GM18858 (cell line): Measurements from ENCODE around the gene DPM2.

Source experiments
- ATAC-seq: cut with Tn5 transposase; IDR thresholded peaks from one replicate; pipeline ENCODE4 v1.9.1; 2021; ENCODE audit not compliant: unreplicated experiment

The DPM2 gene

DNA sequence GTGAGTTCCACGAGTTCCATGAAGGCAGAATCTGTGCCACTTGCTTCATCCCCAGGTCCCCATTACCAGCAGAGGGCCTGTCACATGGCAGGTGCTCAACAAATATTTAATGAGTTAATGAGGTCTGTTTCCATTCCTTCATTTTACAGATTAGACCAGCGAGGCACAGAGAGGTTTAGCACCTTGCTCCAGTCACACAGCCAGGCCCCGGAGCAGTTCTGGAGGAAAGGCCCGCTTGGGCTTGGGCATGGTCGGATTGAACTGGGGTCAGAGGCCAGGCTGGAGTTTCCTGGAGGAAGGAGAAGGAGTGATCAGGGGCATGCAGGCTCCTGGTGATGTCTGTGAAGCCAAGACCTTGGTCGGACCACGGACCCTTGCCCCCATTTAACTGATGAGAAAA is 16.9 kb downstream of the DPM2 start:
- no peak for ATAC-seq

DNA sequence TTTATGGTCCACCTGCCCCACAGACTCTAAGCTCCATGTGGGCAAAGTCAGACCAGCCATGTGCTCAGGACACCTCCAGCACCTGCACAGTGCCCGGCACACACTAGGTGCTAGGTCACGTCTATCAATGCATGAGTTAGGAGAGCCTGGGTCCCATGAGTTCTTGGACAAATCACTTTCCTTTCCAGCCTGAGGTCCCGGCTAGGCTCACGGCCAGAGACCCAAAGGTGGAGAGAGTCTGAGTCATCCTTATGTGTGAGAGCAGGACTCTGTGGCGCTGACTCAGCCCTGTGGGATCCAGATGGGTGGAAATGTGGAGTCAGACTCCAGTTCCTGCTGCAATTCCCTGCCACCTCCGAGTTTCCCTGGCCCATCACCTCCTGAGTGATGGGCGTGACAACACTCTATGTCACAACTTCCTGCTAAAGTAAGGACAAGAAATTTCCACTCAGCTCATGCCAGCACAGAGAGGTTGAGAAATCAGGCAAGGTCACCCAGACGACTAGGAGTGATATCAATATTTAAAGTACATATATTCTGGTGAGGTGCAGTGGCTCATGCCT is 18.3 kb downstream of the DPM2 start:
- no peak for ATAC-seq

DNA sequence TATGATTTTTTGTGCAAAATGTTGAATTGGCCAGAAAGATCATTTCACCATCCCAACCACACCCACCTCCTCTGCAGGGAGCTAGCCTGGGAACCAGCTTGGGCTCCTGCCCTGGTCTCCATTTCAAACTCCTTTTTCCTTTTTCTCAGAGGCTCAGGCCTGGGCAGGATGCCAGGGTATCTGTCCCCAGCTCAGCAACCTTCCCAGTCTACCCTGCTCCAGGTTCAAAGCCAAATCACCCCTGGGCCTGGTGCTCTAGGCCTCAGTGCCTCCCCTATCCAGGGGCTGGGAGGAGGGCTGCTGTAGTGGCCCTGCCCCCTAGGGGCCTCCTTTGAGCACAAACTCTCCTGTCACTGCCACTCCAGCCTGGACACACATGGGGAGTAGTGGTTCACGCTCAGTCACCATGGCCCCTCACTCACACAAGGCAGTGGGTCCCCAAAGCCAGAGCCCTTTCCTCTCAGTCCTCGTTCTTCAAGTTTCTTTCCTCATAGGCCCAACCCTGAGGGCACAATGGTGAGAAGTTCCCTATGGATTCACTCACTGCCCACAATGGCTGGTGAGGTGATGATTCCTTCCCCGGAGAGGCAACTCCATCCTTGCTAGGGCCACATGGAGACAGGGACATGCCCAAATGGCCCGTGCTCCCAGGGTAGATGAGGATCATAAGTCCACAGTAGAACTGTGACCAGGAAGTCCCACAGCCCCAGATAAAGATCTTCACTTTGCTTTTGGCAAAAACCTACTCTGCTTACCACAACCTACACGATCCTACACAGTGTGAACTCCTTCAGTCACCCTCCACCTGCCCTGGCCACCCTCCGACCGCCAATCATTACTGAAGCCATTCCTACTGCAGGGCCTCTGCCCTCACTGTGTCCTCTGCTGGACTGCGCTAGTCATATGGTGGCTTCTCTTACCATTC is 19.2 kb downstream of the DPM2 start:
- no peak for ATAC-seq

DNA sequence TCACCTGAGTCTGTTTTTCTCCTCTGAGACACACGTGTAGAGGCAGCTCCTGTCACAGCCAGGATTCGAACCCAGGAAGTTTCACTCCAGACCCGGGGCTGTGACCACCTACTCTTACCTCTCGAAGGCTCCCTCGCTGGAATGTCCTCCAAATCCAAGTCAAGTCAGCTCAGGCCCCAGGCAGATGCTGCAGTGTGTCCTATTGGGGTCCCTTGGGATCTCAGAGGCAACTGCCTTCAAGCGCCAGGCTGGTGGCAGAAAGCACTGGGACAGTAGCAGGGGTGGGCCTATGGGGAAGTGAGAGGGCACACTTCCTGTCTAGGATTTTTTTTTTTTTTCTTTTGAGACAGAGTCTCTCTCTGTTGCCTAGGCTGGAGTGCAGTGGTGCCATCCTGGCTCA is 20.1 kb downstream of the DPM2 start:
- ATAC-seq: no peak

DNA sequence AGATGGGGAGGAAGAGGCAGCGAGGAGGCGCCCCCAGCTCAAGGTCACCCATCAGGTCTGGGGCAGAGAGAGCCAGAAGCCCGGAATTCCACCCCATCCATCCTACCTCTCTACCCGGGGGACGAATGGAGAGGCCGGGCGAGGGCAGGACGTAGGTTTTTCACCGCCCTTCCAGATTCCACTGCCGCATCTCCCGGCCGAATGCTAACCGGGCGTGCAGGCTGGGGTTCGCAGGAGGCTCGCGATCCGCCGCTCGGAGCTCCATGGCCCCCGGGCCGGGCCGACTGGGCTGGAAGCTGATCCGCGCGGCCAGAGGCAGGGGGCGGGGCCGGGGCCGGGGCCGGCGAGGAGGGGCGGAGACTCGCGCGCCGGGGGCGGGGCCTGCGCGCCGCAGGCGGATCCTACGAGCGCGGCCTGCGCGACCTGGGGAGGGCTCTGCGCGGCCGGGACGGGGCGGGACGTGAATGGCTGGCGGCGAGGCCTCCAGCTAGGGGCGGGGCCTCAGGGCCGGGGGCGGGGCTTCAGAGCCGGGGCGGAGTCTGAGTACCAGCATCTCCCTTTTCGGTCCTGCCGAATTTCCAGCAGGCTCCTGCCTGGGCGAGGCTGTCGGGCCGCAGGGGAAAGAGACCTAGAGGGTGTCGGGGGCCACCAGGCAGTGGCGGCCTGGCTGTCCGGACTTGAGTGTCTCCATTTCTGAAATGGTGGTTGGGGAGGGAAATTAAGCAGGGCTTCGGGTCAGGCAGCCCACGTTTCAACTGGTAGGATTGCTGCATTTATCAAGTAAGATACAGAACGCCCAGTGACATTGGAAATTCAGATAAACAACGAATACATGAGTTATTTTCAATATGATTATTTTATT is 20.7 kb downstream of the DPM2 start, which contains the start of gene ST6GALNAC4:
Gene ST6GALNAC4, minus strand, starts transcription at position 322 of the 862 bp plus-strand sequence. CDS start 622 bp downstream, outside the sequence.
- peak; percentile 32 for ATAC-seq

DNA sequence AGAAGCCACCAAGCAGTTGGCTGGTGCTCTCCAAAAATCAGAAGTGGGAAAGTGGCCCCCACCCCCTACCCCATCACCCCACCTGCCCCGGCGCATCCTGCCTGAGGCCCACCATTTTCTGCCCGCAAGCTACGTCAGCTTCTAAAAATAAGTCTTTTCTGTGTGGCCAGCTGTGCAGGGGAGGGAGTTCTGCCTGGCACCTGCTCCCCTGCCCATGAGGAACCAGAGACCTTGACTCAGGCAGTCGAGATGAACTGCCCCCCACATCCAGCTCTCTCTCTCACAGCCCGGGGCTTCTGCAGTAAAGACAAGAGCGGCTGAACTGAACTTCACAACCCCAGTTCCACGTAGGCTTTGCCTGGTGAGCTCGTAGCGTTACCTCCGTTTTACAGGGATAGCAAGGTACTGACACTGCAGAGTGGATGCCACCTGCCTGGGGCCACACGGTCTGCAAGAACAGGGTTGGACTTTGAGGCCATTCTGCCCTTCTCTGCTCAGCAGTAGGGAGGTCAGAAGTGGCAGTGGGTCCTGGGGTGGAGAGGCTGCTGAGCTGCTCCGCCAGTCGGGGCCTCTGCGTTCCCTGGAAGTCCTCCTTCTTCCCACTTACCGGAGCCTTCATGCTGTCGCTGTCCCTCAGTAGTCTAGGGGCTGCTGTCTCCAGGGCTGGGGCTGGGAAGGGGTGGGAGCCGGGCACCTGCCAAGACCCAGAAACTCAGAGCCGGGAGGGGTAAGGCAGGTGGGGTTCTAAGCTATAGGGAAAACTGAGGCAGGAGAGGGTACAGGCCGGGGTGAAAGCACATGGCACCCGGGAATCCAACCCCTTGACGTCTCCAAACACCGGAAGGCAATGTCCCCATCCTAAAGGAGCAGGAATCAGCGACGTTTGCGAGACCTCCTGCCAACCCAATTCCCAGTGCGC is 21.6 kb downstream of the DPM2 start:
- ATAC-seq: no peak

DNA sequence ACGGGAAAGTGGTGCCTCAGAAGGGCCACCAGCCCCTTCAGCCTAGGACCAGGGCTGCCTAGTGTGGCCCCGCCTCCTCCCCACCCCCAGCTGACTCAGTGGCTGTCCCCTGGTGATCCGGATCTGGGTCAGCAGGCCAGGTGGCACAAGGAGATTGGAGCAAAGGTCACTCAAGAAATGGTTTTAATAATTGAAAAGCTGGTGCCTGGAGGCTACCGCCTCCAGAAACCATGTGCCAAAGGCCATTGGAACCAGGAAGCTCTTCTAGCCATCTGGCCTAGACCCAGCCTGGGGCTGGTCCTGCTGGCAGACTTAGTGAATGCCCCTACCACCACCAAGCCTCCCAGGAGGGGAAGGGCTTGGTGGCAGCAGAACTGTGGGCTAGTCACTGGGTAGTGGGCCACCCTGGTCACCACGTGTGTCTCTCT is 22.3 kb downstream of the DPM2 start:
- no peak for ATAC-seq

DNA sequence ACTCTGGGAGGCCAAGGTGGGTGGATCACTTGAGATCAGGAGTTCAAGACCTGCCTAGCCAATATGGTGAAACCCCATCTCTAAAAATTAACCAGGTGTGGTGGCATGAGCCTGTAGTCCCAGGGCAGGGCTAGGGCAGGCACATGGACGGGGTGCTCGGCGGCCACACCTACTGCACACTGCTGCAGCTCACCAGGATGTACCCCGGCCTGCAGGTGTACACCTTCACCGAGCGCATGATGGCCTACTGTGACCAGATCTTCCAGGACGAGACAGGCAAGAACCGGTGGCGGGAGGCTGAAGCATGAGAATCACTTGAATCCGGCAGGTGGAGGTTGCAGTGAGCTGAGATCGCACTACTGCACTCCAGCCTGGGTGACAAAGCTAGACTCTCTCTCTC is 24.0 kb downstream of the DPM2 start:
- ATAC-seq: no peak

DNA sequence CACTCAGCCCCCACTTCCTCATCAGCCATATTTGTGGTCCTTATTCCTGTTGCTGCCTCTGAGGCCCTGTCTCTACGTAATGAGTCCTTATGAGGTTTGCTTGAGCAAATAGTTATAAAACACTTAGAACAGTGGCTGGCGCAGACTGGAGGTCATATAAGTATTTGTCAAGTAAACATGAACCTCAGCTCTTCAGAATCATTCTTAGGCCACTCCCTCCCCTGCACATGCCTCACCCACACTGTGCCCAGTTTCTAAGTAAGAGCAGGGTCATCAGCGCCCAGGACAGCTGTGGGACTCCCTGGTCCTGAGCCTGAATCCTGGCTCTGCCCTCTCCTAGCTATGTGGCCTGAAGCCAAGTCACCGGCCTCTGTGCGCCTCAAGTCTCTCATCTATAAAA is 24.8 kb downstream of the DPM2 start:
- ATAC-seq: no peak

DNA sequence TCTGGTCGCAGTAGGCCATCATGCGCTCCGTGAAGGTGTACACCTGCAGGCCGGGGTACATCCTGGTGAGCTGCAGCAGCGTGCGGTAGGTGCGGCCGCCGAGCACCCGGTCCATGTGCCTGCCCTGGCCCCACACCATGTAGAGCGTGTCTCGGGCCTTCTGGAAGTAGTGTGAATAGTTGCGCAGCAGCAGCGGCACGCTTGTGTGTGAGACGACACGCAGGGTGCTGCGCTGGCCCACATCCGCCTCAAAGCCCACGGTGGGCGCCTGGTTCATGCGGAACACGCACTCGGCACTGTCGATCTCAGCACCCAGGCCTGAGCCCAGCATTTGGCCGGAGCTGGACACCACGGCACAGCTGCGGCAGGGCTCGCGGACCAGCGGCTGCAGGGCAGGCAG is 25.4 kb downstream of the DPM2 start:
- no peak for ATAC-seq

DNA sequence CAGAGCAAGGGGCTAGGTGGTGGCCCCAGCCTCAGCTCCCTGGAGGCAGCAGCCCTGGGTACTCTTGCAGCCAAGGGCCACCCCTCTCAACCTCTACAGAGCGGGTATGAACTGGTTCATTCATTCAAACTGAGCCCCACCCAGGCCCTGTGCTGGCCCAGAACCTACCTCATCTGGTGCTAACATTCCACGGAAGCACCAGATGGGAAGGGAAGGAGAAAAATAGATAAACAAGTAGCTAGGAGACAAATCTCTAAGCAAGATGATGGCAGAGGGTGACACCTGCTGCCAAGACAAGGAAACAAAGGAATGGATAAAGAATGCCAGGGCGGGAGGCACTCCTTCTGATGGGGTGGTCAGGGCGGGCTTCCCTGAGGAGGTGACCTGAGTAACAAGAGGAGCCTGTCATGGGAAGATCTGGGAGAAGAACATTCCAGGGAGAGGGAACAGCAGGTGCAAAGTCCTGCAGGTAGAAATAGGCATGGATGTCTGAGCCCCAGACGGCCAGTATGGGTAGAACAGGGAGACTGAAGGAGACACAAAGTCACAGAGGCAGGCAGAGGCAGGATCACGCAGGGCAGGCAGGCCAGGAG is 26.9 kb downstream of the DPM2 start:
- ATAC-seq: no peak

DNA sequence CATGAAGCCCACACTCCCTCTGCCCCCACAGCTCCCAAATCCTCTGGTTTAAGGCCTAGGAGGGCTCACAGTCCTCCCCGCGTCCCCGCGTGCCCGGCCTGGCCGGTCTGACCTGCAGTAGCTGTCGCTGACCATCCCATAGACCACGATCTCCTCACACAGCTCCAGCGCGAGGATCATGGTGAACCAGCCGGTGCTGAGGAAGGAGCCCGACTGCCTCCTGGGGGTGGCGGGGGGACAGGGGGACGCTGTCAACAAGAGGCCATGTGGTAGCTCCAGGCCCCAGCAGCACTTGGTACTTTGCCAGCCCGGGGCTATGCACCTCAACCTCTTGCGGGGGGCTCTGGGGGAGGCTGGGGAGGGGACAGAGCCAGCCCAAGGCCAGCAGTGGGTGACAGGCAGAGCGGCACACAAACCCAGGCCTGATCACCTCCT is 27.8 kb downstream of the DPM2 start:
- ATAC-seq: no peak

DNA sequence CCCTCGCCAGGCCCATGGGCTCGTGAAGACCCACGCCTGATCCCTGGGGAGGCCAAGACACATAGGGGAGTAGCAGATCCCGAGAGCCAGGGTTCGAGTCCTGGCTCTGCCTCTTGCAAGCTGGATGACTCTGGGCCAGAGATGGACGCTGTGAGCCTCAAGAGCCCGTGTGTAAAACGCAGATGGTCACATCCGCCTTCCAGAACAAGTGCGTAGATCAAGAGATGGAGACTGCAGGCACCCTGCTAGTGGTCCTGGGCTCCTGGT is 29.1 kb downstream of the DPM2 start:
- no peak for ATAC-seq

DNA sequence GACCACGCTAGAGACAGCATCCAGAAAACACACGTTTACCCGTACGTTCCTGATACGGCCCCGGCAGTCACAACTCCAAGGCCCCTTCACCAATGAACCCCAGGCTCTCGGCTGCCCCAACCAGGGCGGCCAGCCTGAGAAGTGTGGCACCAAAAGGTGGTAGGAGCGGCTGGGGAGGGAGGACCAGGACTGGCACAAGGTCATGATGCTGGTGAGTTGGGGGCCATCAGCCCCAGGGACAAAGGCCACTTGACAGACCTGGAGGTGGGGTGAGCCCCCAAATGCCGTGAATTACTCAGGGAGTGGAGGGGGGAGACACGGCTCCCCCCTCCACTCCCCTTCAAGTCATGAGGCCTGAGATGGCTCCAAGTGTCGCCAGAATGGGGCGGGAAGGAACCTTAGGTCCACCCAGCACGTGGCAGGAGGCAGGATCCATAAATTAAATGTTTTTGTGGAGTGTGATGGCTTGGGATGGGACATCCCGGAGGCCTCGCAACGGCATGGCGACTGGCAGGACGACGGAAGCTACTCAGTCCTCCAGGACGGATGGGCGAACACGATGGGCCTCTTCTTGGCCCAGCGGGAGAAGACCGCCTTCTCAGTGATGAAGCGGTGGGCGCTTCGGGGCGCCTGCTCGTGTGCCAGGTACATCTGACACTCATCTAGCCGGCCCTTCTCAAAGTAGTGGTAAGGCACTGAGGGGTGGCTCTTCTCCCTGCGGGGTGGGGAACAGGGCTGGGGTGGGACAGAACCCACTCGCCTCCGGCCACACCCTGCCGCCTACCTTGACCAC is 29.6 kb downstream of the DPM2 start:
- no peak for ATAC-seq

DNA sequence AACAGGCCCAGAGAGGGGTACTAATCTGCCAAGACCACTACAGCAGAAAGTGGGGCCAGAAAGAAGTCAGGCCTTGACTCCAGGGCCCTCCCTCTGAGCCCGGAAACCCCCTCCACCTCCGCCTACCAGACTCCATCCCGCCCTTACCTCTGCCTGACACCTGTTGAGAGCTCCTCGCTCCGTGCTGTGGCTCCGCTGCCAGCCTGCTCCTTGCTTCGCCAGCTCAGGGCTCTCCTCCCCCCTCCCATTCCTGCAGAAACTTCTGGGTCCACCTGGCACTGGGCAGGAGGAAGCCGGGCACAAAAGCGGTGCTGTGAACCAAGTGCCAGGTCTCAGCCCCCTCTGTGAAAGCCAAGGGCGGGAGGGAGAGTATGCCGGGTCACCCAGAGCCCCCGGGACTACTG is 31.9 kb downstream of the DPM2 start:
- no peak for ATAC-seq

DNA sequence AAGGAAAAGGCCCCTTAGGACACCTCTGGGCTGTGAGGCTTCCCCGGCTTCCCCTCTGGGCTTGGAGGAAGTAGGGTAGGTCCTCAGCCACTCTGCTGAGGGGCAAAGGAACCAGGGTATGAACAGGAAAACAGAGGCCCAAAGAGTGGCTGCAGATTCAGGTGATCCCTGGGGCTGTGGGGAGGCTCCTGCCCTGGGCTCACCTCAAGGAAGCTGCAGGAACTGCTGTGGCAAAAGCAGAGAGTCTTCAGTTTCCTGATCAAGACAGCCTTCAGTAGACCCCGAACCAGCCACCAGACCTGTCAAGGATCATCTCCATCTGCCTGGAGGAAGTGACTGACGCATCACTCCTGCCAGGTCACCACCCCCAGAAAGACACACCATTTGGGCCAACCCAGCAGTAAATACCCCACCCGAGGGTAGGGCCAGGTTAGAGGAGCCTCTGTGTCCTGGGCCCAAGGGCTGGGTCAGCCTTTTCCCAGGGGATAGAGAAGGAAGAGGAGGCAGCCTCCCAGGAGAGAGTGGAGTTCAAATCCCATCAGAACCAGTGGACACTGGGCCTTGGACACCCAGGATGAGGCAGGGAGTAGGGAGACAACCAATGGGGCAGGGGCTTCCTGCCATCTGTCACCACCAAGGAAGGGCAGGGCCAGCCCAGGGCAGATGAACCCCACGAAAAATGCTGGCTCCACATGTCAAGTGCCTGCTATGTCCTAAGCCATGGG is 32.5 kb downstream of the DPM2 start:
- ATAC-seq: no peak

DNA sequence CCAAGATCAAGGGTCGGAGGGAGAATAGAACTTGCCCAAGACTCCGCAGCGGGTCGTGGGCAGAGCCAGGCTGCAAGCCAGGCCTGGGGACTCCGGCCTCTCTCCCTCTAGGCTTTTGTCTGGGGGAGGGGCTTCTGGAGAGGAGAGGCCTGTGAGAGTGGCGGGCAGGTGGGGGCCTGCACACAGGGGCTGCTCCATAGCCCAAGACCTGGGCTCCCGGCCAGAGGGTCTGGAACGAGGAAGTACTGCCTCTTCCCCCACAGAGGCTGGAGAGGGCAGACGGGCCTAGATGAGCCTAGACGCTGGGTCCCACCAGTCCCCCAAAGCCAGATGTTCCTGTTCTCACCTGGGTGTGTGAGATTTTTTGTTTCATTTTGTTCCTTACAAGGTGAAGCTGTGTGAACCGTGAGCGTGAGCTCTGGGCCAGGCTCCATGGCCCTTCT is 33.1 kb downstream of the DPM2 start:
- no peak for ATAC-seq

DNA sequence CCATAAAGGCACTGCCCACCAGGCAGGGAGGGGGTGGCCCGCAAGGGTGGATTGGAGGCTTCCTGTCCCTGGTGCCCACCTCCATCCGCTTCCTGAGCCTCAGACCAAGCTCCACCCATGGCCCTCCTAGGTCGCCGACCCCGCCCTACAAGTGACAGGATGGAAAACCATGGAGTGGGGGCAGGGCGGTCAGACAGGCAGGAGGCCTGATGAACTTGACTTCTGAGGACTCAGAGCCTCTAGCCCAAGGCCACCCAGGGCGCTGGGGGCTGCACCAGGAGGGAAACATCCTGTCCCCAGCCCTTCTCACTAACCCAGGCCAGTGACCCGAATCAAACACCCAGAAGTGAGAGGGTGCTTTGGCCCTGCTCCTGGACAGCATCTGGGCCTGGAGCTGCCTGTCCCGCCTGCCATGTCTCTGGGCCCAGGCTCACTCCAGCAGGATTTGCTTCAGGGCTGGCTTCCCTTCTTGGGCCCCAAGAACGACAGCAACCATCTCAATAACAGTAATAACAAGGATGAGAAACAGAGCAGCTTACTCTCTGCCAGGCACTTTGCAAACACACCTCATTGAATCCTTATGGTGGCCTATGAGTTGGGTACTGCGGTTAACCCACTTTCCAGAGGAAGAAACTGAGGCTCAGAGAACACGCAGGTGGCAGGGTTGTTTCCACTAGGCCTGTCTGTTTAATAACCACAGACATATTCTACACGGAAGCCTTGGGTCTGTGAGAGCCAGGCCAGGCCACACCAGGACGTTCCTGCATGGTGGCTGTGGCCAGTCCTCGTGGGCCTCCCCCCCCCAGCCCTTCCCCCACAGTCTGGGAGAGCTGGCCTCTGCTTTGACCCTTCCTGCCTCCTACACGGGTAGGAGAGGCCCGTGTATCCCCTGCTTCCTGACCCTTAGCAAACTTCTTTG is 33.8 kb downstream of the DPM2 start:
- ATAC-seq: no peak
